COR-L47 (cell line): ENCODE results near the gene KRTAP12-2.
"Not testable (repeated sequence)": the region's sequence is repeated elsewhere in the genome, so short reads cannot be mapped to it uniquely, and the experiment has no call there.

Source experiments
- DNase-seq: peaks from one replicate; lab custom pipeline; 2025; lab: John Stamatoyannopoulos, UW

The KRTAP12-2 gene

GRCh38 chr21:44684077-44684476 is 17.4 kb upstream of the KRTAP12-2 start:
- no peak for DNase-seq

GRCh38 chr21:44682580-44683151 is 15.9 kb upstream of the KRTAP12-2 start:
- DNase-seq, result no peak

GRCh38 chr21:44681861-44682579 is 15.3 kb upstream of the KRTAP12-2 start, which contains the start of gene KRTAP12-1:
TSS of gene KRTAP12-1 (minus strand) at chr21:44682163. CDS start at chr21:44682123, 40 bp downstream.
- DNase-seq, result peak; percentile 97

GRCh38 chr21:44681152-44681551 is 14.4 kb upstream of the KRTAP12-2 start:
- DNase-seq, result no peak

GRCh38 chr21:44677881-44678280 is 11.2 kb upstream of the KRTAP12-2 start:
- no peak for DNase-seq

- no peak for DNase-seq
These were observed 5.2 kb upstream of the KRTAP12-2 start for GRCh38 chr21:44671911-44672310.

GRCh38 chr21:44670642-44671432 is 4.1 kb upstream of the KRTAP12-2 start:
- no peak for DNase-seq

GRCh38 chr21:44667612-44668011 is 885 bp upstream of the KRTAP12-2 start:
- DNase-seq, result no peak

- no peak for DNase-seq
These were observed 2.0 kb downstream of the KRTAP12-2 start for GRCh38 chr21:44664691-44665090.

- not testable (repeated sequence) for DNase-seq
These were observed 5.2 kb downstream of the KRTAP12-2 start for GRCh38 chr21:44661567-44661966.

- no peak for DNase-seq
These were observed 7.7 kb downstream of the KRTAP12-2 start for GRCh38 chr21:44658913-44659595.

- no peak for DNase-seq
These were observed 8.2 kb downstream of the KRTAP12-2 start for GRCh38 chr21:44658541-44658910.

GRCh38 chr21:44657635-44658540 is 8.8 kb downstream of the KRTAP12-2 start, which contains the start of gene KRTAP12-3:
TSS of gene KRTAP12-3 (plus strand) at chr21:44657932. CDS start at chr21:44657980, 48 bp downstream.
- no peak for DNase-seq

- no peak for DNase-seq
These were observed 9.9 kb downstream of the KRTAP12-2 start for GRCh38 chr21:44656868-44657267.

GRCh38 chr21:44654576-44655175 is 12.1 kb downstream of the KRTAP12-2 start, which contains the start of gene KRTAP12-4:
TSS of gene KRTAP12-4 (minus strand) at chr21:44654659. CDS start at chr21:44654614, 45 bp downstream.
- DNase-seq, result no peak

- DNase-seq, result peak; percentile 93
These were observed 12.8 kb downstream of the KRTAP12-2 start for GRCh38 chr21:44653656-44654575.

GRCh38 chr21:44653123-44653522 is 13.6 kb downstream of the KRTAP12-2 start:
- DNase-seq, result peak; percentile 16

- DNase-seq, result no peak
These were observed 15.6 kb downstream of the KRTAP12-2 start for GRCh38 chr21:44650973-44651675.
